Keratinocyte (primary cell): ENCODE data around the gene GPSM1. TPM values are rescaled to one million over a fixed set of nuclear protein-coding genes. Genes with fewer than 3 reads are reported as not detected.

ENCODE experiments used
- DNase-seq: peaks from one replicate; pipeline ENCODE4 v3.0.0-alpha.2; 2011; ENCODE audit warnings: low read depth, missing footprints, low spot score
- FAIRE-seq: peaks from 2 replicates; lab custom pipeline; 2011; peaks lifted over from hg19 to GRCh38; lab: Jason Lieb, UNC
- H2AFZ ChIP-seq: 2 replicates; pipeline ENCODE4 v1.6.0; 2012; ENCODE audit warnings: low read length, control low read depth, inconsistent platforms; ENCODE audit not compliant: control insufficient read depth
- H3K27ac ChIP-seq: 2 replicates; pipeline ENCODE4 v1.5.1; 2011; ENCODE audit warnings: low read length; ENCODE audit not compliant: control insufficient read depth, insufficient read depth
- H3K27me3 ChIP-seq: 3 replicates; pipeline ENCODE4 v1.6.0; 2011; ENCODE audit warnings: low read length; ENCODE audit not compliant: control insufficient read depth, insufficient read depth; ENCODE audit errors: extremely low read depth
- H3K36me3 ChIP-seq, 2 experiments: 2 replicates in 1 of 2; 3 replicates in 1 of 2; pipeline ENCODE4 v1.5.1; 2011; ENCODE audit warnings: low read length in 2 of 2, mild to moderate bottlenecking in 1 of 2; ENCODE audit not compliant: control insufficient read depth in 2 of 2, insufficient read depth in 2 of 2; ENCODE audit errors: extremely low read depth in 1 of 2
- H3K4me1 ChIP-seq: 3 replicates; pipeline ENCODE4 v1.5.1; 2011; ENCODE audit warnings: low read length; ENCODE audit not compliant: control insufficient read depth, insufficient read depth; ENCODE audit errors: extremely low read depth
- H3K4me2 ChIP-seq: 3 replicates; pipeline ENCODE4 v1.6.0; 2011; ENCODE audit warnings: low read depth, low read length; ENCODE audit not compliant: control insufficient read depth, insufficient read depth; ENCODE audit errors: extremely low read depth
- H3K4me3 ChIP-seq, 3 experiments: fragments of 200-600 bp in 1 of 3; sonication (generic) in 1 of 3; 2 replicates in 2 of 3; 3 replicates in 1 of 3; pipeline ENCODE4 v1.5.1; 2011 to 2016; ENCODE audit warnings: low read length in 3 of 3, mild to moderate bottlenecking in 3 of 3, control low read depth in 2 of 3, inconsistent platforms in 1 of 3, low read depth in 1 of 3, mixed read lengths in 1 of 3, mixed run types in 1 of 3, moderate library complexity in 1 of 3; ENCODE audit not compliant: control insufficient read depth in 2 of 3, insufficient read depth in 2 of 3; ENCODE audit errors: extremely low read depth in 1 of 3
- H3K79me2 ChIP-seq: 2 replicates; pipeline ENCODE4 v1.6.0; 2012; ENCODE audit warnings: low read length; ENCODE audit not compliant: control insufficient read depth, insufficient read depth
- H3K9ac ChIP-seq: 3 replicates; pipeline ENCODE4 v1.6.0; 2011; ENCODE audit warnings: low read length; ENCODE audit not compliant: control insufficient read depth, insufficient read depth; ENCODE audit errors: extremely low read depth
- H3K9me1 ChIP-seq: 3 replicates; pipeline ENCODE4 v1.6.0; 2011; ENCODE audit warnings: low read length; ENCODE audit not compliant: control insufficient read depth, insufficient read depth; ENCODE audit errors: extremely low read depth
- H3K9me3 ChIP-seq: 2 replicates; pipeline ENCODE4 v1.5.1; 2012; ENCODE audit warnings: low read depth, low read length; ENCODE audit not compliant: control insufficient read depth
- H4K20me1 ChIP-seq: 3 replicates; pipeline ENCODE4 v1.6.0; 2011; ENCODE audit warnings: low read length; ENCODE audit not compliant: control insufficient read depth, insufficient read depth; ENCODE audit errors: extremely low read depth
- EZH2 ChIP-seq: IDR thresholded peaks from one replicate; pipeline ENCODE4 v1.6.1; 2012; ENCODE audit warnings: inconsistent platforms, mild to moderate bottlenecking, low read length, moderate library complexity
- dilution Hi-C: fragments of 300-500 bp; cut with MboI; formaldehyde crosslinking; loops from one replicate; pipeline ENCODE4 v1.7.0; 2020; ENCODE audit warnings: low sequenced_read_pairs; ENCODE audit not compliant: extremely low pct_ligation_motif_present
- polyA plus RNA-seq, 5 experiments: library from polyadenylated mRNA; depleted of rRNA in 3 of 5; stranded (reverse) in 3 of 5; stranded (forward) in 1 of 5; unstranded in 1 of 5; fragments of >200 nt; gene quantifications; 1 replicate in 1 of 5; 2 replicates in 3 of 5; 3 replicates in 1 of 5; pipeline versions ENCODE4 v1.2.1 to v1.2.3, GENCODE V29; 2011 to 2012; ENCODE audit warnings: missing spikeins in 2 of 5, low read depth in 1 of 5, low replicate concordance in 1 of 5
- TF ChIP-seq, protein P1 (sequence below), 3 experiments: IDR thresholded peaks in 1 of 3; conservative IDR thresholded peaks in 1 of 3; optimal IDR thresholded peaks in 1 of 3; 2 replicates in 2 of 3; 3 replicates in 1 of 3; pipeline versions ENCODE3 to v1.5.1; 2011; ENCODE audit warnings: low read length in 3 of 3, mild to moderate bottlenecking in 3 of 3, moderate library complexity in 2 of 3, control low read depth in 1 of 3, inconsistent platforms in 1 of 3; ENCODE audit not compliant: insufficient read depth in 2 of 3; ENCODE audit errors: extremely low read depth in 1 of 3

GPSM1 gene
- polyA plus RNA-seq, 1 donor (not counting 4 experiments of a cell fraction or from before 2014, with no cell fraction given): 2.5 TPM

DNA sequence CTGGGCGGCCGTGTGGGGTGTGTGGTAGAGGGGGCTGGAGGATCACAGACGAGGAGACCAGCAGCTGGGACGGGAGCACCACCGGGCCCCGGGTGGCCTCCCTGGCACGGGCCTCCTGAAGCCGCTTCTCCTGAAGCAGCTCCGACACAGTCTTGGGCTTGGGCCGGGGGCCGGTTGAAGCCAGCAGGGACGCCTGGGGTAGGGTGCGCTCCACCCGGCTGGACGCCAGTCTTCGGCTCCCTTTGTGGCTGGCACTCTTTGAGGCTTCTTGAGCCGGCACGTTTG, 51.6 kb downstream of the GPSM1 start:
- Histone ChIP-seq H3K79me2 (no peaks in the 10 kb centered on the region), H3K4me2 (no peak overlapping the region), H3K27ac (no peak overlapping the region), H3K27me3 (no peaks in the 10 kb centered on the region), H3K9ac (no peak overlapping the region), H3K9me3 (no peaks in the 10 kb centered on the region), H3K36me3 (peaks cover 20 to 41% of the 10 kb centered on the region in 2 experiments), H3K4me1 (no peaks in the 10 kb centered on the region), H3K9me1 (no peaks in the 10 kb centered on the region), H3K4me3 (no peak overlapping the region), H2AFZ (no peak overlapping the region), H4K20me1 (peaks cover 2% of the 10 kb centered on the region)
- FAIRE-seq: no peak
- dilution Hi-C loops: no loop called here
- TF ChIP-seq, protein P1, sequence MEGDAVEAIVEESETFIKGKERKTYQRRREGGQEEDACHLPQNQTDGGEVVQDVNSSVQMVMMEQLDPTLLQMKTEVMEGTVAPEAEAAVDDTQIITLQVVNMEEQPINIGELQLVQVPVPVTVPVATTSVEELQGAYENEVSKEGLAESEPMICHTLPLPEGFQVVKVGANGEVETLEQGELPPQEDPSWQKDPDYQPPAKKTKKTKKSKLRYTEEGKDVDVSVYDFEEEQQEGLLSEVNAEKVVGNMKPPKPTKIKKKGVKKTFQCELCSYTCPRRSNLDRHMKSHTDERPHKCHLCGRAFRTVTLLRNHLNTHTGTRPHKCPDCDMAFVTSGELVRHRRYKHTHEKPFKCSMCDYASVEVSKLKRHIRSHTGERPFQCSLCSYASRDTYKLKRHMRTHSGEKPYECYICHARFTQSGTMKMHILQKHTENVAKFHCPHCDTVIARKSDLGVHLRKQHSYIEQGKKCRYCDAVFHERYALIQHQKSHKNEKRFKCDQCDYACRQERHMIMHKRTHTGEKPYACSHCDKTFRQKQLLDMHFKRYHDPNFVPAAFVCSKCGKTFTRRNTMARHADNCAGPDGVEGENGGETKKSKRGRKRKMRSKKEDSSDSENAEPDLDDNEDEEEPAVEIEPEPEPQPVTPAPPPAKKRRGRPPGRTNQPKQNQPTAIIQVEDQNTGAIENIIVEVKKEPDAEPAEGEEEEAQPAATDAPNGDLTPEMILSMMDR (optimal IDR thresholded peaks at IDR 0.05 in 1 of 3, IDR thresholded peaks at IDR 0.05 in 1 of 3, conservative IDR thresholded peaks at IDR 0.05 in 1 of 3; ENCODE audit: extremely low read depth in 1 of 3, insufficient read depth in 2 of 3, low read length in 3 of 3): no peak
- no peak for TF ChIP-seq EZH2
- no peak for DNase-seq

DNA sequence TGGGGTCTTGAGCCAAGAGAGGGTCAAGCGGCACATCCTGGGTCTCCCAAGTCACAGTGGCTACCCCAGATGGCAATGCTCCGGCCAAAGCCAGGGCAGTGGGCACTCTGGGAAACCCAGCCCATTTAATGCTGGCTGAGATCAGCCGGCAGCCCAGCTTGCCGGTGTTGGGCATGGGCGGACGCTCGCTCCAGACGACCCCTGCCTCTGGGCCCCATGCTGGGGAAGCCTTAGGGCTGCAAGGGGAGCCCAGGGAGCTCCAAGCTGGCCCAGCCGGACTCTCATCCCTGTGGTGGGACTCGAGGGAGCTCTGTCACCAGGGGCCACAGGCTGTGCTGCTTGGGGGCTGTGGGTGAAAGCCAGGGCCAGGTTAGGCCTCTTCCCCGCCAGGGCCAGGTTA, 52.1 kb downstream of the GPSM1 start:
- DNase-seq: no peak
- H2AFZ ChIP-seq: no peak overlapping the region
- no peaks in the 10 kb centered on the region for H3K27me3 ChIP-seq
- no peak for FAIRE-seq
- H3K36me3 ChIP-seq: peaks cover 25 to 45% of the 10 kb centered on the region in 2 experiments
- no peaks in the 10 kb centered on the region for H3K9me3 ChIP-seq
- no peak overlapping the region for H3K4me3 ChIP-seq
- no peak overlapping the region for H3K4me2 ChIP-seq
- H3K9ac ChIP-seq: no peak overlapping the region
- H3K9me1 ChIP-seq: no peaks in the 10 kb centered on the region
- no peaks in the 10 kb centered on the region for H3K79me2 ChIP-seq
- dilution Hi-C loops: no loop called here
- H3K27ac ChIP-seq: no peak overlapping the region
- no peaks in the 10 kb centered on the region for H3K4me1 ChIP-seq
- H4K20me1 ChIP-seq: peaks cover 2% of the 10 kb centered on the region
- TF ChIP-seq EZH2: no peak
- TF ChIP-seq, protein P1 (optimal IDR thresholded peaks at IDR 0.05 in 1 of 3, IDR thresholded peaks at IDR 0.05 in 1 of 3, conservative IDR thresholded peaks at IDR 0.05 in 1 of 3; ENCODE audit: extremely low read depth in 1 of 3, insufficient read depth in 2 of 3, low read length in 3 of 3): no peak
